GM12891 (cell line): ENCODE results near the gene HOXA3.

Experiments used
- POLR2A ChIP-seq: IDR thresholded peaks from 2 replicates; pipeline ENCODE4 v1.6.1; 2011; ENCODE audit warnings: low read depth, low read length, control low read depth
- POLR2AphosphoS5 ChIP-seq: IDR thresholded peaks from 2 replicates; pipeline ENCODE4 v1.6.1; 2011; ENCODE audit warnings: low read depth, low read length, control low read depth

DNA sequence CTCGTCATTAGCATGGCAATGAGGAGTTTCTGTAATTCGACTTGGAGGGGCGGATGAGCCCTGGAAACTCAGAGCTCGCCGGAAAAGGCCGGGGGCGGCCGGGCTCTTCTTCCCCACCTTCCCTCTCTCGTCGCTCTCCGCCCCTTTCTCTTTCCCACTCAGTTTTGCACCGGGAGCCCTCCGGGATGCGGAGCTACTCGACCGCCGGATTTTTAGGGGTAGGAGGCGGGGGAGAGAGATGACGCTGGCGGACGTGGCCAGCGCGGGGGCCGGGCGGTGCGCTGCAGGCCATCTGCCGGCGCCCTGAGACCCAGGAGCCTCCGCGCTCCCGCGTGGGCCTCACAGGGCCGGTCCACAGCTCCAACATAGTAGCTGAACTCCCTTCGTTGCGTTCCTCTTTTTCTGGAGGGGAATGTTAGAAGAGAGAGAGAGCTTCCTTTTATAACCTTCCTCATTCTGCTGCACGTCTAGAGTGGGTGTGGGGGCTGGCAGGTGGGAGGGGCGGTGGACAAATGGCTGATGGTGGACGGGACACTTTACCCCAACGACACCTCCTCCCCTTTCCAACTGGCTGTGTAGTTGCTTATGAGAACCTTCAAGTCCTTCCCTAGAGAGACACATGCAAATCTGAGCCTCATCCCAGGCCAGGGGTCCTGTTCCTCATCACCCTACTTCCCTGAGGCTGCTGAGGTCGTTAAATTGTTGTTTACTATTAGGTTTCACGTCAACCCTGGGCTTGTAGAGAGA, 55.4 kb downstream of the HOXA3 start:
- TF ChIP-seq POLR2A = no peak
- TF ChIP-seq POLR2AphosphoS5 = no peak
